GM19455 (cell line): ENCODE measurements around the gene FAM222A.
A peak's percentile ranks its signal among the peaks of the same experiment; 100 is the strongest.

Experiments used
- ATAC-seq: cut with Tn5 transposase; IDR thresholded peaks from one replicate; pipeline ENCODE4 v1.9.1; 2021; ENCODE audit not compliant: unreplicated experiment

The FAM222A gene

GRCh38 chr12:109710747-109711595, 2.7 kb upstream of the FAM222A start:
- ATAC-seq, result no peak

- no peak for ATAC-seq
Measured at GRCh38 chr12:109711596-109712461, 1.8 kb upstream of the FAM222A start.

GRCh38 chr12:109714141-109714912, 702 bp downstream of the FAM222A start:
- ATAC-seq, result peak; percentile 12

- ATAC-seq, result no peak
Measured at GRCh38 chr12:109714913-109715244, 1.3 kb downstream of the FAM222A start.

GRCh38 chr12:109715310-109716091, 1.9 kb downstream of the FAM222A start:
- no peak for ATAC-seq

- no peak for ATAC-seq
Measured at GRCh38 chr12:109716092-109716479, 2.5 kb downstream of the FAM222A start.

GRCh38 chr12:109716512-109717389, 3.1 kb downstream of the FAM222A start:
- no peak for ATAC-seq

GRCh38 chr12:109717390-109718357, 4.0 kb downstream of the FAM222A start:
- no peak for ATAC-seq

- no peak for ATAC-seq
Measured at GRCh38 chr12:109718390-109718789, 4.8 kb downstream of the FAM222A start.

GRCh38 chr12:109719123-109720022, 5.7 kb downstream of the FAM222A start:
- ATAC-seq, result no peak

GRCh38 chr12:109720152-109720856, 6.7 kb downstream of the FAM222A start:
- no peak for ATAC-seq

GRCh38 chr12:109720857-109721189, 7.2 kb downstream of the FAM222A start:
- ATAC-seq, result no peak

GRCh38 chr12:109721276-109721675, 7.7 kb downstream of the FAM222A start:
- no peak for ATAC-seq

- ATAC-seq, result no peak
Measured at GRCh38 chr12:109722022-109722720, 8.5 kb downstream of the FAM222A start.

- no peak for ATAC-seq
Measured at GRCh38 chr12:109722721-109723094, 9.1 kb downstream of the FAM222A start.

GRCh38 chr12:109723311-109723881, 9.8 kb downstream of the FAM222A start:
- ATAC-seq, result no peak
